ENCODE measurements around the gene PLOD1. TPM values are rescaled to one million over a fixed set of nuclear protein-coding genes. Genes with fewer than 3 reads are reported as not detected.

PLOD1 gene
- total and polyA plus RNA-seq, 2 of the 13 experiments (the other 11 are each of a cell fraction or from before 2014, with no cell fraction given), result 70.1 to 318 TPM

GRCh38 chr1:11927866-11928592, 6.5 kb upstream of the PLOD1 start (continued):
- TF ChIP-seq, protein P1, sequence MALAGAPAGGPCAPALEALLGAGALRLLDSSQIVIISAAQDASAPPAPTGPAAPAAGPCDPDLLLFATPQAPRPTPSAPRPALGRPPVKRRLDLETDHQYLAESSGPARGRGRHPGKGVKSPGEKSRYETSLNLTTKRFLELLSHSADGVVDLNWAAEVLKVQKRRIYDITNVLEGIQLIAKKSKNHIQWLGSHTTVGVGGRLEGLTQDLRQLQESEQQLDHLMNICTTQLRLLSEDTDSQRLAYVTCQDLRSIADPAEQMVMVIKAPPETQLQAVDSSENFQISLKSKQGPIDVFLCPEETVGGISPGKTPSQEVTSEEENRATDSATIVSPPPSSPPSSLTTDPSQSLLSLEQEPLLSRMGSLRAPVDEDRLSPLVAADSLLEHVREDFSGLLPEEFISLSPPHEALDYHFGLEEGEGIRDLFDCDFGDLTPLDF (CRISPR knock-in tag; IDR thresholded peaks at IDR 0.05), result no peak
- TF ChIP-seq ZNF562 (CRISPR knock-in tag; IDR thresholded peaks at IDR 0.05; ENCODE audit: borderline replicate concordance) (no peak), KLF13 (CRISPR knock-in tag; IDR thresholded peaks at IDR 0.05) (no peak), ZSCAN29 (CRISPR knock-in tag; conservative IDR thresholded peaks at IDR 0.05) (0 out of 2 replicates have a peak, but pooled peaks have one; percentile 59), RNF219 (CRISPR knock-in tag; IDR thresholded peaks at IDR 0.05) (no peak), FOXK2 (IDR thresholded peaks at IDR 0.05) (no peak), ZNF761 (CRISPR knock-in tag; conservative IDR thresholded peaks at IDR 0.05) (no peak), GZF1 (CRISPR knock-in tag; IDR thresholded peaks at IDR 0.05) (no peak), SRSF1 (optimal IDR thresholded peaks at IDR 0.05; ENCODE audit: low read depth, low read length) (no peak), CREBL2 (CRISPR knock-in tag; IDR thresholded peaks at IDR 0.05; ENCODE audit: borderline replicate concordance) (no peak), NR2C2 (CRISPR knock-in tag; IDR thresholded peaks at IDR 0.05; ENCODE audit: borderline replicate concordance) (peak; percentile 35; the same call in 1 of the 2 replicates), TP53 (CRISPR knock-in tag; conservative IDR thresholded peaks at IDR 0.05) (no peak), ZFX (CRISPR knock-in tag; IDR thresholded peaks at IDR 0.05; ENCODE audit: low read depth) (0 out of 2 replicates have a peak, but pooled peaks have one; percentile 20), ZNF282 (IDR thresholded peaks at IDR 0.05; ENCODE audit: partially characterized antibody) (no peak), ZNF160 (CRISPR knock-in tag; IDR thresholded peaks at IDR 0.05) (no peak), GATAD1 (CRISPR knock-in tag; IDR thresholded peaks at IDR 0.05) (no peak), PRPF4 (IDR thresholded peaks at IDR 0.05; ENCODE audit: low read depth, low read length, poor library complexity, severe bottlenecking) (no peak), MAFF (IDR thresholded peaks at IDR 0.05; ENCODE audit: low read depth, low read length) (no peak), ZBTB1 (CRISPR knock-in tag; IDR thresholded peaks at IDR 0.05; ENCODE audit: borderline replicate concordance) (no peak), CBFB (CRISPR knock-in tag; IDR thresholded peaks at IDR 0.05) (no peak), SRSF9 (IDR thresholded peaks at IDR 0.05; ENCODE audit: borderline replicate concordance, insufficient read depth, low read depth, low read length, poor library complexity, severe bottlenecking) (no peak), ZNF264 (CRISPR knock-in tag; IDR thresholded peaks at IDR 0.05) (no peak)
- TF ChIP-seq, protein P2, sequence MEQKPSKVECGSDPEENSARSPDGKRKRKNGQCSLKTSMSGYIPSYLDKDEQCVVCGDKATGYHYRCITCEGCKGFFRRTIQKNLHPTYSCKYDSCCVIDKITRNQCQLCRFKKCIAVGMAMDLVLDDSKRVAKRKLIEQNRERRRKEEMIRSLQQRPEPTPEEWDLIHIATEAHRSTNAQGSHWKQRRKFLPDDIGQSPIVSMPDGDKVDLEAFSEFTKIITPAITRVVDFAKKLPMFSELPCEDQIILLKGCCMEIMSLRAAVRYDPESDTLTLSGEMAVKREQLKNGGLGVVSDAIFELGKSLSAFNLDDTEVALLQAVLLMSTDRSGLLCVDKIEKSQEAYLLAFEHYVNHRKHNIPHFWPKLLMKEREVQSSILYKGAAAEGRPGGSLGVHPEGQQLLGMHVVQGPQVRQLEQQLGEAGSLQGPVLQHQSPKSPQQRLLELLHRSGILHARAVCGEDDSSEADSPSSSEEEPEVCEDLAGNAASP (CRISPR knock-in tag; IDR thresholded peaks at IDR 0.05; ENCODE audit: borderline replicate concordance), result peak; percentile 74; the same call in 1 of the 2 replicates
- TF ChIP-seq, protein P3, sequence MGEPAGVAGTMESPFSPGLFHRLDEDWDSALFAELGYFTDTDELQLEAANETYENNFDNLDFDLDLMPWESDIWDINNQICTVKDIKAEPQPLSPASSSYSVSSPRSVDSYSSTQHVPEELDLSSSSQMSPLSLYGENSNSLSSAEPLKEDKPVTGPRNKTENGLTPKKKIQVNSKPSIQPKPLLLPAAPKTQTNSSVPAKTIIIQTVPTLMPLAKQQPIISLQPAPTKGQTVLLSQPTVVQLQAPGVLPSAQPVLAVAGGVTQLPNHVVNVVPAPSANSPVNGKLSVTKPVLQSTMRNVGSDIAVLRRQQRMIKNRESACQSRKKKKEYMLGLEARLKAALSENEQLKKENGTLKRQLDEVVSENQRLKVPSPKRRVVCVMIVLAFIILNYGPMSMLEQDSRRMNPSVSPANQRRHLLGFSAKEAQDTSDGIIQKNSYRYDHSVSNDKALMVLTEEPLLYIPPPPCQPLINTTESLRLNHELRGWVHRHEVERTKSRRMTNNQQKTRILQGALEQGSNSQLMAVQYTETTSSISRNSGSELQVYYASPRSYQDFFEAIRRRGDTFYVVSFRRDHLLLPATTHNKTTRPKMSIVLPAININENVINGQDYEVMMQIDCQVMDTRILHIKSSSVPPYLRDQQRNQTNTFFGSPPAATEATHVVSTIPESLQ (CRISPR knock-in tag; conservative IDR thresholded peaks at IDR 0.05), result no peak
